SK-N-SH treated with all-trans-retinoic acid at 6 μM for 48 hours (cell line): ENCODE data around the gene GNAZ.

Experiments
- ATAC-seq: fragments of 200-7000 bp; cut with Tn5 transposase; 3 replicates; pipeline ENCODE4 v1.9.1; 2020; ENCODE audit warnings: mild to moderate bottlenecking, moderate library complexity
- ARNTL ChIP-seq: fragments of 450-650 bp; formaldehyde crosslinking; IDR thresholded peaks from 2 replicates; pipeline ENCODE4 v1.5.0; 2020; ENCODE audit warnings: low read depth, mild to moderate bottlenecking, moderate library complexity, borderline replicate concordance
- BACH2 ChIP-seq: fragments of 250-450 bp; sonication (Bioruptor Pico); IDR thresholded peaks from 2 replicates; pipeline ENCODE4 v1.9.0; 2021; ENCODE audit warnings: mild to moderate bottlenecking, borderline replicate concordance
- CREB5 ChIP-seq: fragments of 250-450 bp; sonication (Bioruptor Pico); IDR thresholded peaks from 2 replicates; pipeline ENCODE4 v1.5.1; 2020; ENCODE audit warnings: low read depth, mild to moderate bottlenecking, moderate library complexity
- ESRRG ChIP-seq: fragments of 250-450 bp; sonication (Bioruptor Pico); IDR thresholded peaks from 2 replicates; pipeline ENCODE4 v1.6.1; 2021; ENCODE audit warnings: mild to moderate bottlenecking
- GLIS3 ChIP-seq: fragments of 250-450 bp; sonication (Bioruptor Pico); IDR thresholded peaks from 2 replicates; pipeline ENCODE4 v1.5.0; 2020; ENCODE audit warnings: mild to moderate bottlenecking, moderate library complexity
- ISL1 ChIP-seq: fragments of 250-450 bp; sonication (Bioruptor Pico); IDR thresholded peaks from 2 replicates; pipeline ENCODE4 v2.1.2; 2022; ENCODE audit warnings: mild to moderate bottlenecking, moderate library complexity
- OSR1 ChIP-seq: fragments of 250-450 bp; sonication (Bioruptor Pico); IDR thresholded peaks from 2 replicates; pipeline ENCODE4 v1.8.0; 2022; ENCODE audit warnings: moderate library complexity, mild to moderate bottlenecking, inconsistent platforms
- PPARA ChIP-seq: fragments of 250-450 bp; sonication (Bioruptor Pico); IDR thresholded peaks from 2 replicates; pipeline ENCODE4 v1.5.0; 2020; ENCODE audit warnings: mild to moderate bottlenecking, borderline replicate concordance
- RARB ChIP-seq: fragments of 250-450 bp; sonication (Bioruptor Pico); IDR thresholded peaks from 2 replicates; pipeline ENCODE4 v1.8.0; 2021; ENCODE audit warnings: mild to moderate bottlenecking, moderate library complexity
- SNAI2 ChIP-seq: fragments of 250-450 bp; sonication (Bioruptor Pico); IDR thresholded peaks from 2 replicates; pipeline ENCODE4 v1.5.0; 2020; ENCODE audit warnings: mild to moderate bottlenecking, moderate library complexity
- TCF4 ChIP-seq: fragments of 250-450 bp; sonication (Bioruptor Pico); IDR thresholded peaks from 2 replicates; pipeline ENCODE4 v1.8.0; 2021; ENCODE audit warnings: mild to moderate bottlenecking, moderate library complexity, borderline replicate concordance
- TOX ChIP-seq: fragments of 250-450 bp; sonication (Bioruptor Pico); IDR thresholded peaks from 2 replicates; pipeline ENCODE4 v1.8.0; 2021; ENCODE audit warnings: mild to moderate bottlenecking, moderate library complexity, borderline replicate concordance
- TSHZ2 ChIP-seq: fragments of 250-450 bp; sonication (Bioruptor Pico); IDR thresholded peaks from 2 replicates; pipeline ENCODE4 v1.5.0; 2020; ENCODE audit warnings: mild to moderate bottlenecking, moderate library complexity
- ZC3H10 ChIP-seq: fragments of 250-450 bp; sonication (Bioruptor Pico); IDR thresholded peaks from 2 replicates; pipeline ENCODE4 v1.5.1; 2021; ENCODE audit warnings: mild to moderate bottlenecking, moderate library complexity
- ZNF565 ChIP-seq: fragments of 450-650 bp; formaldehyde crosslinking; conservative IDR thresholded peaks from 2 replicates; pipeline ENCODE4 v1.5.0; 2020; ENCODE audit warnings: low read depth, mild to moderate bottlenecking, moderate library complexity
- ZNF70 ChIP-seq: fragments of 450-650 bp; formaldehyde crosslinking; IDR thresholded peaks from 2 replicates; pipeline ENCODE4 v1.5.0; 2020; ENCODE audit warnings: mild to moderate bottlenecking, moderate library complexity
- ZNF8 ChIP-seq: fragments of 450-650 bp; formaldehyde crosslinking; IDR thresholded peaks from 2 replicates; pipeline ENCODE4 v1.5.0; 2020; ENCODE audit warnings: mild to moderate bottlenecking, moderate library complexity
- TF ChIP-seq, protein P1 (sequence below): fragments of 250-450 bp; sonication (Bioruptor Pico); IDR thresholded peaks from 2 replicates; pipeline ENCODE4 v1.5.1; 2021; ENCODE audit warnings: mild to moderate bottlenecking, moderate library complexity
- TF ChIP-seq, protein P2 (sequence below): fragments of 250-450 bp; sonication (Bioruptor Pico); IDR thresholded peaks from 2 replicates; pipeline ENCODE4 v1.8.0; 2021; ENCODE audit warnings: low read depth, mild to moderate bottlenecking, moderate library complexity, borderline replicate concordance
- TF ChIP-seq, protein P3 (sequence below): fragments of 250-450 bp; sonication (Bioruptor Pico); IDR thresholded peaks from 2 replicates; pipeline ENCODE4 v1.8.0; 2020; ENCODE audit warnings: mild to moderate bottlenecking, moderate library complexity, borderline replicate concordance

Gene GNAZ

GRCh38 chr22:23118647-23119493 is 48.6 kb downstream of the GNAZ start:
- no peak for ATAC-seq
- TF ChIP-seq, protein P1, sequence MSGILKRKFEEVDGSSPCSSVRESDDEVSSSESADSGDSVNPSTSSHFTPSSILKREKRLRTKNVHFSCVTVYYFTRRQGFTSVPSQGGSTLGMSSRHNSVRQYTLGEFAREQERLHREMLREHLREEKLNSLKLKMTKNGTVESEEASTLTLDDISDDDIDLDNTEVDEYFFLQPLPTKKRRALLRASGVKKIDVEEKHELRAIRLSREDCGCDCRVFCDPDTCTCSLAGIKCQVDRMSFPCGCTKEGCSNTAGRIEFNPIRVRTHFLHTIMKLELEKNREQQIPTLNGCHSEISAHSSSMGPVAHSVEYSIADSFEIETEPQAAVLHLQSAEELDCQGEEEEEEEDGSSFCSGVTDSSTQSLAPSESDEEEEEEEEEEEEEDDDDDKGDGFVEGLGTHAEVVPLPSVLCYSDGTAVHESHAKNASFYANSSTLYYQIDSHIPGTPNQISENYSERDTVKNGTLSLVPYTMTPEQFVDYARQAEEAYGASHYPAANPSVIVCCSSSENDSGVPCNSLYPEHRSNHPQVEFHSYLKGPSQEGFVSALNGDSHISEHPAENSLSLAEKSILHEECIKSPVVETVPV: no peak
- no peak for TF ChIP-seq TCF4 (CRISPR knock-in tag)
- no peak for TF ChIP-seq OSR1
- no peak for TF ChIP-seq BACH2 (CRISPR knock-in tag)
- no peak for TF ChIP-seq ZNF8
- TF ChIP-seq, all 23 proteins: peak for 0

DNA sequence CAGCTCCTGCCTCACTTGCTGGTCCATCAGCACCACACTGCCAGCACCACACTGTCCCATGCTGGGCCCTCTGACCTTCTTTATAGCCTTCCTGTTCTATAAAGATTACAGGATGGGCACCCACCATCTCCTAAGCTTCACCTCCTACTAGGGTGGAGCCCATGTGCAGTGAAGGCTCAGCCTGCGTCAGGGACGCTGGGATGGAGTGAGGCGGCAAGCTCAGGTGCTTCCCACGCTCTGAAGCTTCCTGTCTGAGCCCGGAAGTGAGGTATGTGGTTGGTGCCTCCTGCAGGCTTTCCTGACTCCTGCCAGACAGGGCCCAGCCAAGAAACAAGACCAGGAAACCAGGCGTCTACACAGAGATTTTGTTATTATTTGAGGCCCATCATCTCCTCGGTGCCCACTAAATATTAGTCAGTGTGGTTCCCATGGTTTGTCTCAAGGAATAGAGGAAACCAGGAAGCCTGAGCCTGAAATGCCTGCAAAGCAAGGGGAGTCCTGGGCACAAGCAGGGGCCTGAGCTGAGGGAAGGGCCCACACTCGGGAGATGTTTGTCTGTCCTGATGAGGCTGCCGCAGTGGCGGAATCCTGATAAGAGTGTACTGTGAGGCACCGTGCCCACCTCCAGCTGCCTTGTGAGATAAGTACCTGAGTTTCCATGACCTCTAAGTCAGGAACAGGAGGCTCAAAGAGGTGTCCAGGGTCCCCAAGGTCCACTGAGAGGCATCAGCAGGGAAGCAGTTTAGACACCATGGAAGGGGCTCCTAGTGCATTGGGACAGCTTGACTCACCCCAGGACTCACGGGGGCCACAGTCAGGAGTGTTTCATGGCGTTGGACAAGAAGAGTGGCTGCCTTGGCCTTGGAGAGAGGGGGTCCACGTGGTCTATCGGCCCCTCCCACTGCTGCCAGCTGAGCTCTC is 49.4 kb downstream of the GNAZ start:
- ATAC-seq: no peak
- no peak for TF ChIP-seq TCF4 (CRISPR knock-in tag)
- no peak for TF ChIP-seq SNAI2
- no peak for TF ChIP-seq ZC3H10
- TF ChIP-seq GLIS3 (CRISPR knock-in tag): no peak
- no peak for TF ChIP-seq ESRRG (CRISPR knock-in tag)
- TF ChIP-seq, protein P2, sequence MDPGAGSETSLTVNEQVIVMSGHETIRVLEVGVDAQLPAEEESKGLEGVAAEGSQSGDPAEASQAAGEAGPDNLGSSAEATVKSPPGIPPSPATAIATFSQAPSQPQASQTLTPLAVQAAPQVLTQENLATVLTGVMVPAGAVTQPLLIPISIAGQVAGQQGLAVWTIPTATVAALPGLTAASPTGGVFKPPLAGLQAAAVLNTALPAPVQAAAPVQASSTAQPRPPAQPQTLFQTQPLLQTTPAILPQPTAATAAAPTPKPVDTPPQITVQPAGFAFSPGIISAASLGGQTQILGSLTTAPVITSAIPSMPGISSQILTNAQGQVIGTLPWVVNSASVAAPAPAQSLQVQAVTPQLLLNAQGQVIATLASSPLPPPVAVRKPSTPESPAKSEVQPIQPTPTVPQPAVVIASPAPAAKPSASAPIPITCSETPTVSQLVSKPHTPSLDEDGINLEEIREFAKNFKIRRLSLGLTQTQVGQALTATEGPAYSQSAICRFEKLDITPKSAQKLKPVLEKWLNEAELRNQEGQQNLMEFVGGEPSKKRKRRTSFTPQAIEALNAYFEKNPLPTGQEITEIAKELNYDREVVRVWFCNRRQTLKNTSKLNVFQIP (CRISPR knock-in tag): no peak
- TF ChIP-seq TOX: no peak
- no peak for TF ChIP-seq RARB (CRISPR knock-in tag)
- TF ChIP-seq ZNF70 (CRISPR knock-in tag): no peak
- TF ChIP-seq BACH2 (CRISPR knock-in tag): no peak
- TF ChIP-seq ZNF565 (CRISPR knock-in tag): no peak
- TF ChIP-seq, protein P3, sequence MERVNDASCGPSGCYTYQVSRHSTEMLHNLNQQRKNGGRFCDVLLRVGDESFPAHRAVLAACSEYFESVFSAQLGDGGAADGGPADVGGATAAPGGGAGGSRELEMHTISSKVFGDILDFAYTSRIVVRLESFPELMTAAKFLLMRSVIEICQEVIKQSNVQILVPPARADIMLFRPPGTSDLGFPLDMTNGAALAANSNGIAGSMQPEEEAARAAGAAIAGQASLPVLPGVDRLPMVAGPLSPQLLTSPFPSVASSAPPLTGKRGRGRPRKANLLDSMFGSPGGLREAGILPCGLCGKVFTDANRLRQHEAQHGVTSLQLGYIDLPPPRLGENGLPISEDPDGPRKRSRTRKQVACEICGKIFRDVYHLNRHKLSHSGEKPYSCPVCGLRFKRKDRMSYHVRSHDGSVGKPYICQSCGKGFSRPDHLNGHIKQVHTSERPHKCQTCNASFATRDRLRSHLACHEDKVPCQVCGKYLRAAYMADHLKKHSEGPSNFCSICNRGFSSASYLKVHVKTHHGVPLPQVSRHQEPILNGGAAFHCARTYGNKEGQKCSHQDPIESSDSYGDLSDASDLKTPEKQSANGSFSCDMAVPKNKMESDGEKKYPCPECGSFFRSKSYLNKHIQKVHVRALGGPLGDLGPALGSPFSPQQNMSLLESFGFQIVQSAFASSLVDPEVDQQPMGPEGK (CRISPR knock-in tag): no peak
- no peak for TF ChIP-seq ARNTL (CRISPR knock-in tag)

DNA sequence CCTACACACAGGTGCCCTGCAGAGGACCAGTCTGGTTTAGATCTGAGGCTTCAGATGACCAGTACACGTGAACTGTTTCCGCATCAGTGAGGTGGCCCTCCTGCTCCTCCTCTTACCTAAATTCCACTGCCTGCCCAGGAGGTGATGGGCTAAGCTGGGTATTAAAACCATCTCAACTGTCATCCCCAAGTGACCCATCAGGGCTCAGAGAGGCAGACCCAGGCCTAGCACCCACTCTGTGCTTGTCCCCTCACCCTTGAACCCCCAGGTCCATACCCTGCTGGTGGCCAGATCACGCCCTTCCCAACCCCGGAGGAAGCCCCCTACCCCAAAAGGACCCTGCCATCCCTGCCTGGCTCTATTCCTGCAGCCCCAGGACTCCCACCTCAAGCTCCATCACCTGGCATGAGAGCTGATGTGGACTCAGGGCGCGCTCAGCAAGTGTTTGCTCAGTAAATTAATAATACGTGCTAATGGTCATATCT is 50.1 kb downstream of the GNAZ start:
- TF ChIP-seq ISL1 (CRISPR knock-in tag): no peak
- no peak for TF ChIP-seq OSR1
- no peak for TF ChIP-seq CREB5 (CRISPR knock-in tag)
- no peak for TF ChIP-seq ZC3H10
- TF ChIP-seq PPARA (CRISPR knock-in tag): no peak
- no peak for TF ChIP-seq ESRRG (CRISPR knock-in tag)
- ATAC-seq: no peak

GRCh38 chr22:23121000-23121421 is 50.7 kb downstream of the GNAZ start:
- ATAC-seq: no peak
- TF ChIP-seq OSR1 (no peak), SNAI2 (no peak), PPARA (CRISPR knock-in tag) (no peak), CREB5 (CRISPR knock-in tag) (no peak), ZNF565 (CRISPR knock-in tag) (no peak), TSHZ2 (no peak)
- TF ChIP-seq, protein P2 (CRISPR knock-in tag): no peak
